ENCODE data around the gene PCNX3. TPM values are rescaled to one million over a fixed set of nuclear protein-coding genes. Genes with fewer than 3 reads are reported as not detected.

Gene PCNX3
- total and polyA plus RNA-seq, 5 donors from 2014 or later, result 1.9 to 61.3 (median 2.5) TPM

DNA sequence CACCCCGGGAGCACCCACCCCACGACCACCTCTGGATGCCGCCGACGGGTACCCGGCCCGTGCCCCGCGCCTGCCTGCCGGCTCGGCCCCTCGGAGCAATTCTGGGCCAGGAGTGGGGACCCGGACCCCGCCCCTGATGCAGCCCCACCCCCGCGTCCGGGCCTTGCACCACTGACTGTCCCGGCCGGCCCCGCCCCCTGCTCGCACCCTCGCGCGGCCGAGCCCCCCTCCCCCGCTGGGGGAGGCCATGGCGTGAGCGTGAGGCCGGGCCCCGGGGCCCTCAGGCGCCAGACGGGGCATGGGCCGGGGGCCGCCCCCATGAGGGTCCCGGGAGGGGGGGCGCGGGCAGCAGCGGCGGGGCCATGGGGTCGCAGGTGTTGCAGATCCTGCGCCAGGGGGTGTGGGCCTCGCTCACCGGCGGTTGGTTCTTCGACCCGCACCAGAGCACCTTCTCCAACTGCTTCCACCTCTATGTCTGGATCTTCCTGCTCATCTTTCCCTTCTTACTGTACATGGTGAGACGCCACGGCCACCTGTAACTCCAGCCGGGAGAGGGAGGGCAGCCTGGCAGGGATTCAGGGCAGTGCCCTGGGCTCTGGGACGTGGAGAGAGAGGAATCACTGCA, 486 bp downstream of the PCNX3 start:
- Histone ChIP-seq H3K4me1 (ENCODE audit: control insufficient read depth, insufficient read depth, low read length, poor library complexity, severe bottlenecking) (peaks cover 51% of the 10 kb centered on the region), H3K27me3 (ENCODE audit: control insufficient read depth, insufficient read depth, low read length) (no peaks in the 10 kb centered on the region), H3K27ac (ENCODE audit: insufficient read depth, low read length, poor library complexity, severe bottlenecking) (peak overlapping the region; percentile 96), H3K36me3 (ENCODE audit: control insufficient read depth, insufficient read depth, low read length) (peaks cover 28% of the 10 kb centered on the region), H3K9me3 (ENCODE audit: control insufficient read depth in 2 of 2, low read length in 2 of 2) (no peaks in the 10 kb centered on the region), H3K4me3 (ENCODE audit: low read depth, low read length) (peak overlapping the region; percentile 82)
- peak overlapping the region; percentile 88 to 98 (median 98) for H3K4me3 Mint-ChIP-seq
- DNase-seq (peak in 1 of 3 donors; percentile 43), ATAC-seq (ENCODE audit: low read depth in 2 of 2) (no peak)
- H3K4me1 Mint-ChIP-seq, result peaks cover 0 to 57% (median 20%) of the 10 kb centered on the region in 4 donors
- H3K27me3 Mint-ChIP-seq, result peaks cover 4% of the 10 kb centered on the region
- peak overlapping the region; percentile 96 to 99 (median 98) for H3K27ac Mint-ChIP-seq
- no peaks in the 10 kb centered on the region for H3K9me3 Mint-ChIP-seq
- peaks cover 9% of the 10 kb centered on the region for H3K36me3 Mint-ChIP-seq

DNA sequence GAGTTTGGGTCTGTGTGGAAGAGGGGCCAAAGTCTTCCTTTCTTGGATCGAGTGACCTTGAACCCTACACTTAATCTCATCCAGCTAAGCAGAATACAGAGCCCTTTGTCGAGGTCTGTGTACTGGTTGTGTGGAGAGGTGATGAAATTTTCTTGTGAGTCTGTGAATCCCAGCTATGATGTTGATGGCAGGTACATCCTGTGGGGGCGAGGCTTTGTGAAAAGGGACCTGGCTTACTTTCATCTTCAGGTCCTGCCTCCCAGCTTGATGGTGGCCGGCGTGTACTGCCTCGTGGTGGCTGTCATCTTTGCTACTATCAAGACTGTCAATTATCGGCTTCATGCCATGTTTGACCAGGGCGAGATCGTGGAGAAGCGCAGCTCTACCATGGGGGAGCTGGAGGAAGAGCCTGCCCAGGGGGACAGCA, 1.0 kb downstream of the PCNX3 start:
- no peak for ATAC-seq (ENCODE audit: low read depth in 2 of 2)

DNA sequence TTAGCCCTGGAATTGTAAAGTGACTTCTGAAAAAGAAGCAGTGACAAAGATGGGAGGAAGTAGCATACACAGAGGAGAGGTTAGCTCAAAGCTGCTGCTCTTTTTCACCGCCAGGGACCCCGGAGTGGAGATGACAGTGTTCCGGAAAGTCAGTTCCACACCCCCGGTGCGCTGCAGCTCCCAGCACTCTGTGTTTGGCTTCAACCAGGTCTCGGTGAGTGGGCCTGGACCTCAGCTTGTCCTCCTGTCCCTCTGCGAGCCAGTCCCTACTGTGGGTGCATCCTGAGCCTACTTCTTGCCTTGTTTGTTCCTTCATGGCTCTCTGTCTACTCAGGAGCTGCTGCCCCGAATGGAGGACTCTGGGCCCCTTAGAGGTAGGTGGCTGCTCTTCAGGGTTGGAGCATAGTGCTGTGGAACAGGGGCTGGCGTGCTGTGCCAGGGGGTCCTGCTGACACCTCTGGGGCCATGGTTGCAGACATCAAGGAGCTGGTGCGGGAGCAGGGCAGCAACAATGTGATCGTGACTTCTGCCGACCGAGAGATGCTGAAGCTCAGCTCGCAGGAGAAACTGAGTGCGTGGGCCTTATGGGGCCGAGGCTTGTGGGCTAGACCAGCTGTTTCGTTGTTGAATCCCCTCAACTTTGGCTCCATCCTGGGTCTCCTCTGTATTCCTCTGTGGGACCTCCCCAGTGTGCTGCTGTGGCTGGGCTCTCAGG, 1.7 kb downstream of the PCNX3 start:
- Mint-ChIP-seq H3K9me3 (no peaks in the 10 kb centered on the region), H3K4me3 (peak overlapping the region; percentile 83 to 97 (median 94)), H3K4me1 (peaks cover 0 to 47% (median 17%) of the 10 kb centered on the region in 4 donors), H3K27ac (peak overlapping the region in 2 of 3 donors; percentile 95 to 96), H3K27me3 (peaks cover 4% of the 10 kb centered on the region), H3K36me3 (peaks cover 9% of the 10 kb centered on the region)
- peaks cover 39% of the 10 kb centered on the region for H3K4me1 ChIP-seq (ENCODE audit: control insufficient read depth, insufficient read depth, low read length, poor library complexity, severe bottlenecking)
- H3K9me3 ChIP-seq (ENCODE audit: control insufficient read depth in 2 of 2, low read length in 2 of 2), result no peaks in the 10 kb centered on the region
- peak overlapping the region; percentile 82 for H3K4me3 ChIP-seq (ENCODE audit: low read depth, low read length)
- no peaks in the 10 kb centered on the region for H3K27me3 ChIP-seq (ENCODE audit: control insufficient read depth, insufficient read depth, low read length)
- ATAC-seq (ENCODE audit: low read depth in 2 of 2), result no peak
- no peak for DNase-seq
- peaks cover 40% of the 10 kb centered on the region for H3K36me3 ChIP-seq (ENCODE audit: control insufficient read depth, insufficient read depth, low read length)
- no peak overlapping the region for H3K27ac ChIP-seq (ENCODE audit: insufficient read depth, low read length, poor library complexity, severe bottlenecking)

More for the DNA sequence above, 1.0 kb downstream of the PCNX3 start:
- H3K36me3 ChIP-seq (ENCODE audit: control insufficient read depth, insufficient read depth, low read length), result peaks cover 33% of the 10 kb centered on the region
- H3K27ac Mint-ChIP-seq, result peak overlapping the region; percentile 95 to 99 (median 96)
- H3K4me3 Mint-ChIP-seq, result peak overlapping the region; percentile 83 to 97 (median 94)
- H3K27ac ChIP-seq (ENCODE audit: insufficient read depth, low read length, poor library complexity, severe bottlenecking), result peak overlapping the region; percentile 96
- H3K36me3 Mint-ChIP-seq, result peaks cover 9% of the 10 kb centered on the region
- no peaks in the 10 kb centered on the region for H3K9me3 ChIP-seq (ENCODE audit: control insufficient read depth in 2 of 2, low read length in 2 of 2)
- DNase-seq, result peak in 1 of 3 donors; percentile 62
- H3K4me1 Mint-ChIP-seq, result peaks cover 0 to 53% (median 22%) of the 10 kb centered on the region in 4 donors
- no peaks in the 10 kb centered on the region for H3K9me3 Mint-ChIP-seq
- peak overlapping the region; percentile 82 for H3K4me3 ChIP-seq (ENCODE audit: low read depth, low read length)
- H3K27me3 Mint-ChIP-seq, result peaks cover 4% of the 10 kb centered on the region
- no peaks in the 10 kb centered on the region for H3K27me3 ChIP-seq (ENCODE audit: control insufficient read depth, insufficient read depth, low read length)
- peaks cover 46% of the 10 kb centered on the region for H3K4me1 ChIP-seq (ENCODE audit: control insufficient read depth, insufficient read depth, low read length, poor library complexity, severe bottlenecking)

DNA sequence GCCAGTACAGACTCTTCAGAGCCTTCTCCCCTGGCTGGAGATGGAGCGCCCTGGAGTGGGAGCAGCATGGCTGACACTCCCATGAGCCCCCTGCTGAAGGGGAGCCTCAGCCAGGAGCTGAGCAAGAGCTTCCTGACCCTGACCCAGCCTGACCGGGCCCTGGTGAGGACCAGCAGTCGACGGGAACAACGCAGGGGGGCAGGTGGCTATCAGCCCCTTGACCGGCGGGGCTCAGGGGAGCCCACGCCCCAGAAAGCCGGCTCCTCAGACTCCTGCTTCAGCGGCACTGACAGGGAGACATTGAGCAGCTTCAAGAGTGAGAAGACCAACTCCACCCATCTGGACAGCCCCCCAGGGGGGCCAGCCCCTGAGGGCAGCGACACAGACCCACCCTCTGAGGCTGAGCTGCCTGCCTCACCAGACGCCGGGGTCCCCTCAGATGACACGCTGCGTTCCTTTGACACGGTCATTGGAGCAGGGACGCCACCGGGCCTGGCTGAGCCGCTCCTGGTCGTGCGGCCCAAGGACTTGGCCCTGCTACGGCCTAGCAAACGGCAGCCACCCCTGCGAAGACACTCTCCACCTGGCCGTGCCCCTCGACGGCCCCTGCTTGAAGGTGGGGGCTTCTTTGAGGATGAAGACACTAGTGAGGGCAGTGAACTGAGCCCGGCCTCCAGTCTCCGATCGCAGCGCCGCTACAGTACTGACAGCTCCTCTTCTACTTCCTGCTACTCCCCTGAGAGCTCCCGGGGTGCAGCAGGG, 2.6 kb downstream of the PCNX3 start:
- peaks cover 30% of the 10 kb centered on the region for H3K4me1 ChIP-seq (ENCODE audit: control insufficient read depth, insufficient read depth, low read length, poor library complexity, severe bottlenecking)
- H3K27me3 ChIP-seq (ENCODE audit: control insufficient read depth, insufficient read depth, low read length), result no peaks in the 10 kb centered on the region
- H3K9me3 ChIP-seq (ENCODE audit: control insufficient read depth in 2 of 2, low read length in 2 of 2), result no peaks in the 10 kb centered on the region
- H3K4me3 Mint-ChIP-seq, result peak overlapping the region in 3 of 4 donors; percentile 27 to 96 (median 93)
- H3K4me1 Mint-ChIP-seq, result peaks cover 0 to 42% (median 16%) of the 10 kb centered on the region in 4 donors
- no peak for DNase-seq
- no peaks in the 10 kb centered on the region for H3K9me3 Mint-ChIP-seq
- no peak overlapping the region for H3K4me3 ChIP-seq (ENCODE audit: low read depth, low read length)
- ATAC-seq (ENCODE audit: low read depth in 2 of 2), result no peak
- no peak overlapping the region for H3K27ac Mint-ChIP-seq
- no peak overlapping the region for H3K27ac ChIP-seq (ENCODE audit: insufficient read depth, low read length, poor library complexity, severe bottlenecking)
- peaks cover 45% of the 10 kb centered on the region for H3K36me3 ChIP-seq (ENCODE audit: control insufficient read depth, insufficient read depth, low read length)
- H3K36me3 Mint-ChIP-seq, result peaks cover 9% of the 10 kb centered on the region
- H3K27me3 Mint-ChIP-seq, result peaks cover 4% of the 10 kb centered on the region

DNA sequence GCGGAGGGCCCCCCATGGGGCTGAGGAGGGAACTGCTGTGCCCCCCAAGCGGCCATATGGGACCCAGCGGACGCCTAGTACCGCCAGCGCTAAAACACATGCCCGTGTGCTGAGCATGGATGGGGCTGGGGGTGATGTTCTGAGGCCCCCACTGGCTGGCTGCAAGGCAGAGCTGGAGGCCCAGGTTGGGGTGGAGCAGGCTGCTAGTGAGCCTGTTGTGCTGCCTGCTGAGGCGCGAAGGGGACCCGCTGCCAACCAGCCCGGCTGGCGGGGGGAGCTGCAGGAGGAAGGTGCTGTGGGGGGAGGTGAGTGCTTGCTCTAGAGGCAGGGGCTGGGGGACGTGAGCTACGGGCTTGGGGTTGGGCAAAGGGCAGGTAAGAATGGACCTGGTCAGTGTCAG, 3.2 kb downstream of the PCNX3 start:
- Histone ChIP-seq H3K27ac (ENCODE audit: insufficient read depth, low read length, poor library complexity, severe bottlenecking) (no peak overlapping the region), H3K36me3 (ENCODE audit: control insufficient read depth, insufficient read depth, low read length) (peaks cover 49% of the 10 kb centered on the region), H3K4me3 (ENCODE audit: low read depth, low read length) (no peak overlapping the region), H3K4me1 (ENCODE audit: control insufficient read depth, insufficient read depth, low read length, poor library complexity, severe bottlenecking) (peaks cover 24% of the 10 kb centered on the region), H3K27me3 (ENCODE audit: control insufficient read depth, insufficient read depth, low read length) (no peaks in the 10 kb centered on the region), H3K9me3 (ENCODE audit: control insufficient read depth in 2 of 2, low read length in 2 of 2) (no peaks in the 10 kb centered on the region)
- Mint-ChIP-seq H3K36me3 (peaks cover 9% of the 10 kb centered on the region), H3K27ac (peak overlapping the region in 1 of 3 donors; percentile 6), H3K4me3 (peak overlapping the region in 3 of 4 donors; percentile 27 to 41 (median 27)), H3K9me3 (no peaks in the 10 kb centered on the region), H3K4me1 (peaks cover 0 to 40% (median 16%) of the 10 kb centered on the region in 4 donors), H3K27me3 (peaks cover 4% of the 10 kb centered on the region)
- no peak for DNase-seq
- no peak for ATAC-seq (ENCODE audit: low read depth in 2 of 2)

DNA sequence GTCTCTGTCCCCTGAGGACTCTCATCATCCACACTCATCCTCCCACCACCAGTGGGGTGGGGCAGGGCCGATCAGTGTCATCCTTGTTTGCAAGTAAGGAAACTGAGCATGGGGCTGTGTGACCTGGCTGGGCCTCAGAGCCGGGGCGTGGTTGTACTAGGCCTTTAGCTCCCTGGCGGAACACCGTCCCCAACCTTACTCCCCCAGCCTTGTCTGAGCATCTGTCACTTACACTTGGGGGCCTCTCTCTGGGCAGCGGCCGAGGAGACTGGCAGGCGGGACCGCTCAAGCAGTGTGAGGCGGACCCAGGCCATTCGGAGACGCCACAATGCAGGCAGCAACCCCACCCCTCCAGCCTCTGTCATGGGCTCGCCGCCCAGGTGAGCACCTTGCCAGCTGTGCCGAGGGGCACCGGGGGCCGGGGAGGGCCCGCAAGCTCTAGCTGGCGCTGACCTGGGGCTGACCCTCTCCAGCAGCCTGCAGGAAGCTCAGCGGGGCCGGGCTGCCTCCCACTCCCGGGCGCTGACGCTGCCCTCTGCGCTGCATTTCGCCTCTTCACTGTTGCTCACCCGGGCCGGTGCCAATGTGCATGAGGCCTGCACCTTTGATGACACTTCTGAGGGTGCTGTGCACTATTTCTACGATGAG, 3.8 kb downstream of the PCNX3 start:
- ATAC-seq (ENCODE audit: low read depth in 2 of 2) (no peak), DNase-seq (no peak)
- H3K27me3 Mint-ChIP-seq, result peaks cover 4% of the 10 kb centered on the region
- peaks cover 55% of the 10 kb centered on the region for H3K36me3 ChIP-seq (ENCODE audit: control insufficient read depth, insufficient read depth, low read length)
- H3K9me3 Mint-ChIP-seq, result peaks cover 0 to 2% (median 0%) of the 10 kb centered on the region in 7 donors
- no peak overlapping the region for H3K4me3 ChIP-seq (ENCODE audit: low read depth, low read length)
- no peaks in the 10 kb centered on the region for H3K27me3 ChIP-seq (ENCODE audit: control insufficient read depth, insufficient read depth, low read length)
- peak overlapping the region in 2 of 4 donors; percentile 27 to 57 for H3K4me3 Mint-ChIP-seq
- no peaks in the 10 kb centered on the region for H3K9me3 ChIP-seq (ENCODE audit: control insufficient read depth in 2 of 2, low read length in 2 of 2)
- H3K4me1 ChIP-seq (ENCODE audit: control insufficient read depth, insufficient read depth, low read length, poor library complexity, severe bottlenecking), result peaks cover 23% of the 10 kb centered on the region
- H3K36me3 Mint-ChIP-seq, result peaks cover 9% of the 10 kb centered on the region
- H3K4me1 Mint-ChIP-seq, result peaks cover 0 to 37% (median 16%) of the 10 kb centered on the region in 4 donors
- H3K27ac ChIP-seq (ENCODE audit: insufficient read depth, low read length, poor library complexity, severe bottlenecking), result no peak overlapping the region
- peak overlapping the region in 1 of 3 donors; percentile 6 for H3K27ac Mint-ChIP-seq

DNA sequence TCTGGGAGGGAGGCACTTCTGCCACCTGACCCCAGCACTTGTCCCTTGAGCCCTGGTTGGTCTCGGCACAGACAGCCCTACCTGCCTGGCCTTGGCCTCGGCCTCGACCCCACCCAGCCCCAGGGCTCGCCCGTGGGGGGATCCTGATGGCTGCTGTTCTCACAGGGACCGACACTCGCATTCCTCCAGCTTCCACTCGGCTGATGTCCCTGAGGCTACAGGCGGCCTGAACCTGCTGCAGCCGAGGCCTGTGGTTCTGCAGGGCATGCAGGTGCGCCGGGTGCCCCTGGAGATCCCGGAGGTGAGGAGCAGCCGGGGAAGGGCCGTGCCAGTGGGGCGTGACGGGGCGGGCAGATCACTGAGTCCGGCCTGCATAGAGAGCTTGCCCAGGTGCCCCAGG, 5.1 kb downstream of the PCNX3 start:
- H3K27ac Mint-ChIP-seq, result no peak overlapping the region
- Histone ChIP-seq H3K27me3 (ENCODE audit: control insufficient read depth, insufficient read depth, low read length) (no peaks in the 10 kb centered on the region), H3K27ac (ENCODE audit: insufficient read depth, low read length, poor library complexity, severe bottlenecking) (no peak overlapping the region), H3K36me3 (ENCODE audit: control insufficient read depth, insufficient read depth, low read length) (peaks cover 61% of the 10 kb centered on the region), H3K4me3 (ENCODE audit: low read depth, low read length) (no peak overlapping the region), H3K9me3 (ENCODE audit: control insufficient read depth in 2 of 2, low read length in 2 of 2) (no peaks in the 10 kb centered on the region), H3K4me1 (ENCODE audit: control insufficient read depth, insufficient read depth, low read length, poor library complexity, severe bottlenecking) (peaks cover 23% of the 10 kb centered on the region)
- peaks cover 4% of the 10 kb centered on the region for H3K27me3 Mint-ChIP-seq
- peaks cover 0 to 32% (median 16%) of the 10 kb centered on the region in 4 donors for H3K4me1 Mint-ChIP-seq
- H3K36me3 Mint-ChIP-seq, result peaks cover 9% of the 10 kb centered on the region
- ATAC-seq (ENCODE audit: low read depth in 2 of 2) (no peak), DNase-seq (no peak)
- H3K4me3 Mint-ChIP-seq, result peak overlapping the region in 1 of 4 donors; percentile 75
- H3K9me3 Mint-ChIP-seq, result peaks cover 0 to 2% (median 0%) of the 10 kb centered on the region in 7 donors

All from CD4-positive, CD25-positive, alpha-beta regulatory T cell (primary cell).